MG63 (cell line): Measurements from ENCODE around the gene PPP2R2C. TPM values are rescaled to one million over a fixed set of nuclear protein-coding genes. Genes with fewer than 3 reads are reported as not detected.

ENCODE experiments used
- total RNA-seq: library from RNA; depleted of rRNA; stranded (reverse); fragments of >200 nt; shearing (Covaris generic); gene quantifications from 2 replicates; pipeline ENCODE4 v1.2.3, GENCODE V29; 2014; ENCODE audit warnings: low replicate concordance; rRNA removed

Gene PPP2R2C
- total RNA-seq, 1 experiment from 2014 or later: 3.3 TPM

Other genes with a start within 250 kb of the PPP2R2C start
- 7.1 and 7.6 TPM in 2 replicates for gene WFS1, start 202.8 kb downstream of the PPP2R2C start, total RNA-seq
- gene MAN2B2, start 102.6 kb upstream of the PPP2R2C start, total RNA-seq: 2.8 and 5.0 TPM in 2 replicates
- gene MRFAP1, start 168.1 kb upstream of the PPP2R2C start, total RNA-seq: 155 and 175 TPM in 2 replicates
- gene S100P, start 221.3 kb upstream of the PPP2R2C start, total RNA-seq: not detected in 2 replicates
- 22.8 and 36.4 TPM in 2 replicates for gene MRFAP1L1, start 237.3 kb upstream of the PPP2R2C start, total RNA-seq
- gene BLOC1S4, start 243.6 kb upstream of the PPP2R2C start, total RNA-seq: 15.6 and 16.0 TPM in 2 replicates